H9 (cell line): ENCODE data around the gene SST. TPM values are rescaled to one million over a fixed set of nuclear protein-coding genes. Genes with fewer than 3 reads are reported as not detected.

Experiments used
- DNase-seq: peaks from one replicate; pipeline ENCODE4 v3.0.0-alpha.2; 2017
- H2AFZ ChIP-seq: one replicate; pipeline ENCODE4 v1.6.1; 2013; ENCODE audit warnings: mild to moderate bottlenecking, low read length, control low read depth, moderate library complexity
- H2AK5ac ChIP-seq: 2 replicates; pipeline ENCODE4 v1.6.1; 2013; ENCODE audit warnings: low read length, control low read depth, mixed read lengths; ENCODE audit not compliant: insufficient read length
- H2BK120ac ChIP-seq: one replicate; pipeline ENCODE4 v1.6.1; 2013; ENCODE audit warnings: low read depth, mild to moderate bottlenecking, low read length, control low read depth, inconsistent platforms; ENCODE audit not compliant: poor library complexity, severe bottlenecking
- H2BK12ac ChIP-seq: 2 replicates; pipeline ENCODE4 v1.6.1; 2013; ENCODE audit warnings: low read length, control low read depth, mixed read lengths, low read depth; ENCODE audit not compliant: insufficient read length
- H2BK15ac ChIP-seq: 2 replicates; pipeline ENCODE4 v1.6.1; 2013; ENCODE audit warnings: low read depth, low read length, control low read depth
- H2BK20ac ChIP-seq: one replicate; pipeline ENCODE4 v1.6.1; 2013; ENCODE audit warnings: low read depth, mild to moderate bottlenecking, low read length, control low read depth, inconsistent platforms; ENCODE audit not compliant: poor library complexity, severe bottlenecking
- H2BK5ac ChIP-seq: 2 replicates; pipeline ENCODE4 v1.6.1; 2013; ENCODE audit warnings: low read length, control low read depth, mixed read lengths; ENCODE audit not compliant: insufficient read length
- H3K14ac ChIP-seq: 2 replicates; pipeline ENCODE4 v1.6.1; 2013; ENCODE audit warnings: low read length, control low read depth; ENCODE audit not compliant: insufficient read depth
- H3K18ac ChIP-seq: 2 replicates; pipeline ENCODE4 v1.6.1; 2013; ENCODE audit warnings: low read depth, mild to moderate bottlenecking, mixed read lengths, low read length, control low read depth; ENCODE audit not compliant: insufficient read length
- H3K23ac ChIP-seq: 2 replicates; pipeline ENCODE4 v1.6.1; 2013; ENCODE audit warnings: low read length, control low read depth, mixed read lengths, low read depth; ENCODE audit not compliant: insufficient read length
- H3K23me2 ChIP-seq: 2 replicates; pipeline ENCODE4 v1.6.1; 2013; ENCODE audit warnings: low read depth, mild to moderate bottlenecking, mixed read lengths, low read length, control low read depth; ENCODE audit not compliant: insufficient read length, poor library complexity, severe bottlenecking
- H3K27ac ChIP-seq: 2 replicates; pipeline ENCODE4 v1.5.1; 2013; ENCODE audit warnings: low read length, control low read depth, mixed read lengths, low read depth; ENCODE audit not compliant: insufficient read length
- H3K27me3 ChIP-seq: 2 replicates; pipeline ENCODE4 v1.6.1; 2013; ENCODE audit warnings: low read length, control low read depth, inconsistent platforms; ENCODE audit not compliant: insufficient read depth
- H3K4ac ChIP-seq: 2 replicates; pipeline ENCODE4 v1.6.1; 2013; ENCODE audit warnings: low read depth, mild to moderate bottlenecking, control low read depth, inconsistent platforms, low read length, moderate library complexity
- H3K4me1 ChIP-seq: 2 replicates; pipeline ENCODE4 v1.6.1; 2013; ENCODE audit warnings: low read length, control low read depth, inconsistent platforms; ENCODE audit not compliant: insufficient read depth
- H3K4me2 ChIP-seq: 2 replicates; pipeline ENCODE4 v1.6.1; 2013; ENCODE audit warnings: low read length, control low read depth, mixed read lengths; ENCODE audit not compliant: insufficient read length, insufficient read depth
- H3K56ac ChIP-seq: 2 replicates; pipeline ENCODE4 v1.6.1; 2013; ENCODE audit warnings: low read depth, mild to moderate bottlenecking, mixed read lengths, low read length, control low read depth; ENCODE audit not compliant: insufficient read length
- H3K79me1 ChIP-seq: 2 replicates; pipeline ENCODE4 v1.6.1; 2013; ENCODE audit warnings: low read depth, mild to moderate bottlenecking, moderate library complexity, low read length, control low read depth, inconsistent platforms; ENCODE audit not compliant: insufficient read depth, poor library complexity, severe bottlenecking
- H3K79me2 ChIP-seq: 2 replicates; pipeline ENCODE4 v1.6.1; 2013; ENCODE audit warnings: low read length, control low read depth, inconsistent platforms; ENCODE audit not compliant: insufficient read depth
- H3K9ac ChIP-seq: 2 replicates; pipeline ENCODE4 v1.6.1; 2013; ENCODE audit warnings: low read length, control low read depth, mixed read lengths; ENCODE audit not compliant: insufficient read length; ENCODE audit errors: extremely low read depth
- H3K9me3 ChIP-seq: one replicate; pipeline ENCODE4 v1.6.1; 2013; ENCODE audit warnings: low read depth, low read length, inconsistent platforms; ENCODE audit not compliant: control insufficient read depth
- H3T11ph ChIP-seq: one replicate; pipeline ENCODE4 v1.6.1; 2013; ENCODE audit warnings: mild to moderate bottlenecking, low read length, control low read depth, inconsistent platforms
- H4K20me1 ChIP-seq: one replicate; pipeline ENCODE4 v1.6.1; 2013; ENCODE audit not compliant: control insufficient read depth, insufficient read length, insufficient read depth
- H4K5ac ChIP-seq: 2 replicates; pipeline ENCODE4 v1.6.1; 2013; ENCODE audit warnings: low read depth, mild to moderate bottlenecking, mixed read lengths, low read length, control low read depth; ENCODE audit not compliant: insufficient read length
- H4K8ac ChIP-seq: replicated peaks from 2 replicates; pipeline ENCODE4 v1.6.1; 2013; ENCODE audit warnings: low read length, control low read depth, mixed read lengths, low read depth; ENCODE audit not compliant: insufficient read length
- H4K91ac ChIP-seq: 2 replicates; pipeline ENCODE4 v1.6.1; 2013; ENCODE audit warnings: low read depth, mild to moderate bottlenecking, moderate library complexity, mixed read lengths, low read length, control low read depth; ENCODE audit not compliant: insufficient read length
- H3K27ac Mint-ChIP-seq, 3 experiments: 2 replicates in 2 of 3; 3 replicates in 1 of 3; pipeline ENCODE4 v1.8.0; 2020 to 2021; ENCODE audit warnings: mixed read lengths in 3 of 3, mild to moderate bottlenecking in 1 of 3, moderate library complexity in 1 of 3
- H3K27me3 Mint-ChIP-seq: 2 replicates; pipeline ENCODE4 v1.8.0; 2021; ENCODE audit warnings: low read depth, mild to moderate bottlenecking, moderate library complexity, mixed read lengths
- H3K36me3 Mint-ChIP-seq, 3 experiments: 2 replicates in 2 of 3; 3 replicates in 1 of 3; pipeline ENCODE4 v1.8.0; 2020 to 2021; ENCODE audit warnings: low read depth in 3 of 3, mixed read lengths in 3 of 3; ENCODE audit not compliant: insufficient read depth in 1 of 3
- H3K4me1 Mint-ChIP-seq, 2 experiments: 2 replicates each; pipeline ENCODE4 v1.8.0; 2020; ENCODE audit warnings: mixed read lengths in 2 of 2
- H3K4me3 Mint-ChIP-seq, 2 experiments: 2 replicates in 1 of 2; 3 replicates in 1 of 2; pipeline ENCODE4 v1.8.0; 2020 to 2021; ENCODE audit warnings: mild to moderate bottlenecking in 2 of 2, mixed read lengths in 2 of 2, moderate library complexity in 1 of 2
- H3K9me3 Mint-ChIP-seq, 2 experiments: 2 replicates in 1 of 2; 3 replicates in 1 of 2; pipeline ENCODE4 v1.8.0; 2020; ENCODE audit warnings: mild to moderate bottlenecking in 2 of 2, mixed read lengths in 2 of 2, moderate library complexity in 1 of 2
- CTCF ChIP-seq: fragments of 200-600 bp; sonication (generic); conservative IDR thresholded peaks from 3 replicates; pipeline ENCODE4 v1.8.0; 2021; ENCODE audit warnings: antibody characterized with exemption, mild to moderate bottlenecking
- WGBS: extraction: QIAGEN DNeasy Blood & Tissue Kit; methylation state at CpG from one replicate; pipeline ENCODE4 v1.1.7; 2013; ENCODE audit warnings: missing lambda C conversion rate, low lambda C conversion rate, mixed read lengths; ENCODE audit not compliant: insufficient read length; ENCODE audit errors: extremely low coverage; 5-methylcytosine and 5-hydroxymethylcytosine counted together
- total RNA-seq: library from RNA; stranded (reverse); gene quantifications from 2 replicates; pipeline ENCODE4 v1.2.1, GENCODE V29; 2021

SST gene
- total RNA-seq, 1 experiment from 2014 or later = not detected

- H3K9me3 ChIP-seq = no peaks in the 10 kb centered on the region
- peaks cover 13% of the 10 kb centered on the region for H3K27me3 Mint-ChIP-seq
- no peaks in the 10 kb centered on the region for H3K27me3 ChIP-seq
- no peak for DNase-seq
- no peak overlapping the region for H2BK12ac ChIP-seq
- H4K20me1 ChIP-seq = no peaks in the 10 kb centered on the region
- H3K4me3 Mint-ChIP-seq = no peak overlapping the region
- no peaks in the 10 kb centered on the region for H3K9me3 Mint-ChIP-seq
- H3K4me2 ChIP-seq = no peak overlapping the region
- no peak overlapping the region for H4K5ac ChIP-seq
- no peak overlapping the region for H3K9ac ChIP-seq
- H3T11ph ChIP-seq = no peak overlapping the region
- H3K4me1 ChIP-seq = no peaks in the 10 kb centered on the region
- no peak overlapping the region for H4K8ac ChIP-seq
- H2AK5ac ChIP-seq = no peak overlapping the region
- H2BK20ac ChIP-seq = no peak overlapping the region
- H2BK5ac ChIP-seq = no peak overlapping the region
- H3K27ac Mint-ChIP-seq = no peak overlapping the region
- H3K14ac ChIP-seq = no peak overlapping the region
- peaks cover 2 to 4% of the 10 kb centered on the region in 2 experiments; a peak in 3 of 4 replicates for H3K4me1 Mint-ChIP-seq
- no peak for TF ChIP-seq CTCF
- no peaks in the 10 kb centered on the region for H3K79me1 ChIP-seq
- H3K4ac ChIP-seq = no peak overlapping the region
- H3K36me3 Mint-ChIP-seq = no peaks in the 10 kb centered on the region
- no peak overlapping the region for H3K18ac ChIP-seq
- H2BK120ac ChIP-seq = no peak overlapping the region
- no peak overlapping the region for H4K91ac ChIP-seq
- no peaks in the 10 kb centered on the region for H3K23me2 ChIP-seq
- no peak overlapping the region for H3K23ac ChIP-seq
- no peak overlapping the region for H2BK15ac ChIP-seq
- no peak overlapping the region for H3K56ac ChIP-seq
- H3K27ac ChIP-seq = no peak overlapping the region
- no CpG with 5 or more reads among the region's 2 CpGs for WGBS
- no peaks in the 10 kb centered on the region for H3K79me2 ChIP-seq
- H2AFZ ChIP-seq = no peak overlapping the region
Measured at GRCh38 chr3:187713504-187713903, 43.3 kb upstream of the SST start.
